ENCODE data around the gene CBX2.
"Not testable (repeated sequence)": the region's sequence is repeated elsewhere in the genome, so short reads cannot be mapped to it uniquely, and the experiment has no call there.

The CBX2 gene

DNA sequence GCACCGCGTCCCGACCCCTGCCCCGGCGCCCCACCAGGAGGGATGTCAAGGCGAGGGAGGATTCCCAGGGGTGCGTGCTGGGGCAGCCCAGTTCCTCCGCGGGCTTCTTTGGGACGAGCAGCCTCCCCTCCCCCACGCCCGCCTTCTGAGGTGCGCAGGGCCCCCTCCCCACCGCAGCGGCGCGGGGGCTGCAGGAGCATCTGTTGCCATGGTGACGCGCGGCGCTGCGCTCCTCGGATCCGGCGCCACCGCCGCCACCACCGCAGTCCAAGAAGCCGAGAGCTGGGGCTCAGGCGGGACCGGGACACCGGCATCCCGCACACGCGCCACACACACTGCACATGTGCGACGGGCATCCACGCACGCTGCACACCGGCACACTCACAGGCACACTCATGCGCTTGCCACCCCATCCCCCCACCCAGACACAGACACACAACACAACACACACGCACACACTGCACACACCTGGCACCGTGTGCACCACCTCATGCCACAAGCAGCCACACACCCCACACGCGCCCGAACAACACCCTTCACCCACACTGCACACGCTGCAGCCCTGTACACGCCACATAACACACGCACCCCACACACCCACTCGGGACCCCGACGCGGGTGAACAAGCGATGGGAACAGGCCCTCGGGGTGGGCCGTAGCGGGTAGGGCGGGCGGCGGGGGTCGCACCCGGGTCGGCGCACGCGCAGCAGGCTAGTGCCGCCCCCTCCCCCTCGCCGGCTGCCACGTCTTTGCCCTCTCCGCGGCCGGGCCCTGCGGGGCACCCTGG is 30.2 kb upstream of the CBX2 start:
- no peak overlapping the region for H3K9ac ChIP-seq (ENCODE audit: low read length)
- H3K4me3 ChIP-seq (ENCODE audit: low read length) = peak overlapping the region; percentile 8
- no peak overlapping the region for H3K27ac ChIP-seq (ENCODE audit: low read depth, low read length)
- peaks cover 35% of the 10 kb centered on the region for H3K27me3 ChIP-seq (ENCODE audit: control insufficient read depth, insufficient read depth, low read length)
- H3K4me1 ChIP-seq (ENCODE audit: control insufficient read depth, insufficient read depth, low read length) = no peaks in the 10 kb centered on the region
- H3K36me3 ChIP-seq (ENCODE audit: control insufficient read depth, insufficient read depth, low read length) = no peaks in the 10 kb centered on the region

DNA sequence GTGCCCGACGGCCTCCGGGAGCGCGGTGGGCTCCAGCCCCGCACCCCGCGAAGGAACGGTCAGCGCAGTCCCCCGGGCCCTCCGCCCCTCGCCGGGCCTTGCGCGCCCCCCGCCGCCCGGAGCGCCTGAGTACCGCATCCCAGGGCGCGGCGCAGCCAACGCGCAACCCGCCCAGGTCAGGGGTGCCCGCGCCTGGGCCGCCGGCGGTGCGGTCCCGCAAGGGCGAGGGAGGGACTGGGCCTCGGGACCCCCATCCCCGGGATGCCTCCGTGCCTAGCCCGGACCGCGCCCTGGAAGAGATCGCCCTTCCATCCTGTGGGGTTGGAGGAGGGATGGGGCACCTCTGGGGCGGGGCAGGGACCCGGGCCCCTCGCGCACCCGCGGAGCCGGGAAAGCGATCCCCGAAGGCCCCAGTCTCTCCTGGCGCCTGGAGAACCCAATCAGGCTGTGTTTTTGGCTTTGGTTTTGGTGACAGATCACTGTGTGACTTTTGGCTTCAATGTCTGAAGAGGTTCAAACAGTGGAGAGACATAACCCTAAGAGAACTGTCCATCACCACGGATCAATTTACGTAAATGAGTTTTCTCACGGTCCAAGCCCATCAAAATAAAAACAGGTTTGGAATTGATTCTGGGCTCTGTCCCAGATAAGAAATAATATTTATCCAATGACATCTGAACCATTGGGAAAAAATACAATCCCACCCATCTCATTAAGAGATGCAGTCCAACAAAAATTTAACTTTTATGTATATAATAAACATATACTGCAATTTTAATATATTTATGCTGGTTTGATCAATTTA is 29.5 kb upstream of the CBX2 start:
- Histone ChIP-seq H3K4me3 (ENCODE audit: low read length) (no peak overlapping the region), H3K36me3 (ENCODE audit: control insufficient read depth, insufficient read depth, low read length) (no peaks in the 10 kb centered on the region), H3K4me1 (ENCODE audit: control insufficient read depth, insufficient read depth, low read length) (no peaks in the 10 kb centered on the region), H3K9ac (ENCODE audit: low read length) (no peak overlapping the region), H3K27ac (ENCODE audit: low read depth, low read length) (no peak overlapping the region), H3K27me3 (ENCODE audit: control insufficient read depth, insufficient read depth, low read length) (peaks cover 31% of the 10 kb centered on the region)

DNA sequence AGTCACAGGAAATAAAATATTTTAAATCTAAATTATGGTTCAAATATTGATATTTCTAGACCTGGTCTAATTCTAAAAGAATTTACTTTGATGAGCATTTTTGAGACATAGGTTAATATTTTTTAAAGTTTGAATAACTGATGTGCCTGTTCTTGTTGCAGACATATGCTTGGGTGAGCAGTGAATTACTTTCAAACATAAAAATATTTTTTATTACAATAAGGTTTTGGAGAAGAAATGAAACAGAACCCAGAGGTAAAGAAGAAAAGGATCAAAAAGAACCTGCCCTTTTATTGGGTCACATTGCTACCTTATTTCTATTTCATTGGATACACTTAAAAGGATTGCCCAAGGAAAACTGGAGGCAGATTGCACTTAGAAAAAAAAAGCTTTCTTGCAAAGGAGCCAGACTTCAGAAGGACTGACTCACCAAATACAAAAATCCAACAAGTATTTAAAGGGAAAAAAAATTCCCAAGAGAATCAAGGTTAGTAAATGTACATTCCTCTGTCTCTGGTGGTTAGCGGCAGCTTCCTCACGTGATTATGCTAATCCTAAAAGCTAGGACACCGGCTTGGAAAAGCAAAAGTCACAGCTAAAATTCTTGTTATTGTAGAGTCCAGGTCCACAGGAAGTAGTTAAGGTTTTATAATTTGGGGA is 28.7 kb upstream of the CBX2 start:
- Histone ChIP-seq H3K27ac (ENCODE audit: low read depth, low read length) (no peak overlapping the region), H3K36me3 (ENCODE audit: control insufficient read depth, insufficient read depth, low read length) (no peaks in the 10 kb centered on the region), H3K27me3 (ENCODE audit: control insufficient read depth, insufficient read depth, low read length) (peaks cover 31% of the 10 kb centered on the region), H3K4me1 (ENCODE audit: control insufficient read depth, insufficient read depth, low read length) (no peaks in the 10 kb centered on the region), H3K9ac (ENCODE audit: low read length) (no peak overlapping the region), H3K4me3 (ENCODE audit: low read length) (no peak overlapping the region)

DNA sequence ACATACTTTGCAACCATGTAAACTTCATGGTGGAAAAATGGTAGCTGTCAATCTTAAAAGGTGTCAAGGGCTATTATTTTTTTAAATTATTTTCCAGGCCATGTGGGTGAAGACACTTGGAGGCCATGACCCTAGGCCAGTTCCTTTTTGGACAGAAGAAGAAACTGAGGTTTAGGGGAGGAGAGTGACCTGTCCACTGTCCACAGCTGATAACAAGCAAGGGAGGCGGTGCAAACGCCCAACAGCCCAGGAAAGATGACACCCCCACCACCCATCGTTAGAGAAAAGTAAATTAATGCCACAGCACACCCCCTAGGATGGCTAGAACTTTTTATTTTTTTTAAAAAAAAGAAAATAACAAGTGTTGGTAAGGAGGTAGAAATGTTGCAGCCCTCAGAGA is 28.0 kb upstream of the CBX2 start:
- H3K9ac ChIP-seq (ENCODE audit: low read length) = no peak overlapping the region
- H3K4me3 ChIP-seq (ENCODE audit: low read length) = no peak overlapping the region
- no peaks in the 10 kb centered on the region for H3K4me1 ChIP-seq (ENCODE audit: control insufficient read depth, insufficient read depth, low read length)
- peaks cover 31% of the 10 kb centered on the region for H3K27me3 ChIP-seq (ENCODE audit: control insufficient read depth, insufficient read depth, low read length)
- H3K27ac ChIP-seq (ENCODE audit: low read depth, low read length) = no peak overlapping the region
- no peaks in the 10 kb centered on the region for H3K36me3 ChIP-seq (ENCODE audit: control insufficient read depth, insufficient read depth, low read length)

DNA sequence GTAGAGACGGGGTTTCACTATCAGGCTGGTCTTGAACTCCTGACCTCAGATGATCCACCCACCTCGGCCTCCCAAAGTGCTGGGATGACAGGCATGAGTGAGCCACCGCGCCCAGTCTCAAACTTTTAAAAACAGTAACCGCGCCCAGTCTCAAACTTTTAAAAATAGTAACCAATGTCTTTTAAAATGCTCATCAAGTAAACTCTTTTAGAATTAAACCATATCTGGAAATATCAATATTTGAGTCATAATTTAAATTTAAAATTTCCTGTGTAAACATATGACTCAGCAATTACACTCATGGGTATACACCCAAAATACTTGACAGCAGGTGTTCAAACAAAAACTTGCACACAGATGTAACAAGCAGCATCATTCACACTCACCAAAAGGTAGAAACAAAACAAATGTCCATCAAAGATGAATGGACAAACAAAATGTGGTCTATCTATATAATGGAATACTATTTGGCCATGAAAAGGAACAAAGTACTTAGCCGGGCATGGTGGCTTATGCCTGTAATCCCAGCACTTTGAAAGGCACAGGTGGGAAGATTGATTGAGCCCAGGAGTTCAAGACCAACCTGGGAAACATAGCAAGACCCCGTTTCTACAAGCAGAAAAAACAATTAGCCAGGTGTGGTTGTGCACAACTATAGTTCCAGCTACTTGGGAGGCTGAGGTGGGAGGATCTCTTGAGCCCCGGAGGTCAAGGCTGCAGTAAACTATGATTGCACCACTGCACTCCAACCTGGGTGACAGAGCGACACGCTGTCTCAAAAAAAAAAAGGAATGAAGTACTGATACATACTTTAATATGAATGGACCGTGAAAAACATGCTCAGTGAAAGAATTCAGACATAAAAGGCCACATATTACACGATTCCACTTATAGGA is 27.1 kb upstream of the CBX2 start:
- no peak overlapping the region for H3K4me3 ChIP-seq (ENCODE audit: low read length)
- H3K4me1 ChIP-seq (ENCODE audit: control insufficient read depth, insufficient read depth, low read length) = no peaks in the 10 kb centered on the region
- no peak overlapping the region for H3K27ac ChIP-seq (ENCODE audit: low read depth, low read length)
- no peaks in the 10 kb centered on the region for H3K36me3 ChIP-seq (ENCODE audit: control insufficient read depth, insufficient read depth, low read length)
- peaks cover 35% of the 10 kb centered on the region for H3K27me3 ChIP-seq (ENCODE audit: control insufficient read depth, insufficient read depth, low read length)
- no peak overlapping the region for H3K9ac ChIP-seq (ENCODE audit: low read length)

DNA sequence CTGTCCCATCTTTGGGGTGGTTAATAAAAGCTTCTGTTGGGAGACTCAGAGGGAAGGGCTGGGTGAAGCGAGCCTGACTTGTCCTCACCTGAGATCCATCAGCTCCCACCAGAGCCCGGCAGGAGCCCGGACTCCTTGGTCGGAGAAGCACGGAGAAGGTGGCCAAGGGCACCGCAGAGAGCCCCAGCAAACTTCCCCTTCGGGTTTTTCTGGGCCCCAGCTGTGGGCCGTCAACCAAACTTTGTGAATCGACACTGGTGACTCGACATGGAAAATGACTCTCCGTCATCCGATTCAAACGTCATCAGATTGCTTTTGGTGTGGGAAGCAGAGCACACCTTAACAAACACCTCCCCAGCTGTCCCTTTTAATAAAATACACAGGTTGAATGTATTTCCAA is 25.8 kb upstream of the CBX2 start:
- Histone ChIP-seq H3K4me3 (ENCODE audit: low read length) (no peak overlapping the region), H3K36me3 (ENCODE audit: control insufficient read depth, insufficient read depth, low read length) (no peaks in the 10 kb centered on the region), H3K4me1 (ENCODE audit: control insufficient read depth, insufficient read depth, low read length) (no peaks in the 10 kb centered on the region), H3K9ac (ENCODE audit: low read length) (no peak overlapping the region), H3K27ac (ENCODE audit: low read depth, low read length) (no peak overlapping the region), H3K27me3 (ENCODE audit: control insufficient read depth, insufficient read depth, low read length) (peaks cover 24% of the 10 kb centered on the region)

DNA sequence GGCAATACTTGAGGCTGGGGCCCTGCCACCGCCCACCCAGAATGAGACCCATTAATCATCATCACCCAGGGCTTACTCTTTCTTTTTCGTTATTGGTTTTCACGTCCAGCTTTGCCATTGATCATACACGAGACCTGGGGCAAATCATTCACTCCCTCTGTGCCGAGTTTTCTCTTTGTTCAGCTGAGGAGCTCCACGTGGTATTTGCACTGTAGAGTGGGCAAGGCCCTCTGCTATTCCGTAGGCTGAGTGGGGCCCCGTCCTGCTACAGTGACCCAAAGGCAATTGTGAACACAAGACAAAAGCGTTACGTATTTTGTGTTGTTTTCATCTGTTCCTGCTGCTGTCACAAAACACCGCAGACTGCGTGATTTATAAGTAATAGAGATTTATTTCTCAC is 23.6 kb upstream of the CBX2 start:
- Histone ChIP-seq H3K27me3 (ENCODE audit: control insufficient read depth, insufficient read depth, low read length) (peaks cover 9% of the 10 kb centered on the region), H3K4me3 (ENCODE audit: low read length) (no peak overlapping the region)

DNA sequence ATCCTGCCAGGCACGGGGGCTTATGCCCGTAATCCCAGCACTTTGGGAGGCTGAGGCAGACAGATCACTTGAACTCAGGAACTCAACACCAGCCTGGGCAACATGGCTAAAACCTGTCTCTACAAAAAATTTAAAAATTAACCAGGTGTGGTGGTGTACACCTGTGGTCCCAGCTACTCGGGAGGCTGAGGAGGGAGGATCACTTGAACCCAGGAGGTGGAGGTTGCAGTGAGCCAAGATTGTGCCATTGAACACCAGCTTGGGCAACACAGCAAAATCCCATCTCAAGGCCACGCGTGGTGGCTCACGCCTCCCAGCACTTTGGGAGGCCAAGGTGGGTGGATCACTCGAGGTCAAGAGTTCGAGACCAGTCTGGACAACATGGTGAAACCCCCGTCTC is 23.0 kb upstream of the CBX2 start:
- not testable (repeated sequence) for H3K9ac ChIP-seq (ENCODE audit: low read length); H3K27ac ChIP-seq (ENCODE audit: low read depth, low read length); H3K36me3 ChIP-seq (ENCODE audit: control insufficient read depth, insufficient read depth, low read length); H3K27me3 ChIP-seq (ENCODE audit: control insufficient read depth, insufficient read depth, low read length); H3K4me1 ChIP-seq (ENCODE audit: control insufficient read depth, insufficient read depth, low read length); H3K4me3 ChIP-seq (ENCODE audit: low read length)

More for the DNA sequence above, 23.6 kb upstream of the CBX2 start:
- Histone ChIP-seq H3K36me3 (ENCODE audit: control insufficient read depth, insufficient read depth, low read length) (no peaks in the 10 kb centered on the region), H3K27ac (ENCODE audit: low read depth, low read length) (no peak overlapping the region), H3K4me1 (ENCODE audit: control insufficient read depth, insufficient read depth, low read length) (no peaks in the 10 kb centered on the region), H3K9ac (ENCODE audit: low read length) (no peak overlapping the region)

DNA sequence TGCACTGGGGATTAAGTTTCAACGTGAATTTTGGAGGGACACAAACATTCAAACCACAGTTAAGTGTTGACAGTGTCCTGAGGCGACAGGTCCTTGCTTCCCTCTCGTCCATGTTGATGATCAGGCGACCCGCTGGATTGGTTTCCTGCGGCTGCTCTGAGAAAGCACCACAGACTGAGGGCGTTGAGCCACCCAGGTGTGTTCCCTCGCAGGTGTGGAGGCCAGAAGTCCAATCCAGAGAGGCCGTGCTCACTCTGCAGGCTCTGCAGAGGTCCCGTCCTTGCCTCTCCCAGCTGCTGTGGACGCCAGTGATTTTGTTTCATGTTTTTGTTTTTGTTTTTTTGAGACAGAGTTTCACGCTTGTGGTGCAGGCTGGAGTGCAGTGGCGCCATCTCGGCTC is 22.4 kb upstream of the CBX2 start:
- H3K4me1 ChIP-seq (ENCODE audit: control insufficient read depth, insufficient read depth, low read length) = no peaks in the 10 kb centered on the region
- H3K27ac ChIP-seq (ENCODE audit: low read depth, low read length) = no peak overlapping the region
- no peaks in the 10 kb centered on the region for H3K36me3 ChIP-seq (ENCODE audit: control insufficient read depth, insufficient read depth, low read length)
- no peak overlapping the region for H3K9ac ChIP-seq (ENCODE audit: low read length)
- no peak overlapping the region for H3K4me3 ChIP-seq (ENCODE audit: low read length)
- peaks cover 6% of the 10 kb centered on the region for H3K27me3 ChIP-seq (ENCODE audit: control insufficient read depth, insufficient read depth, low read length)

DNA sequence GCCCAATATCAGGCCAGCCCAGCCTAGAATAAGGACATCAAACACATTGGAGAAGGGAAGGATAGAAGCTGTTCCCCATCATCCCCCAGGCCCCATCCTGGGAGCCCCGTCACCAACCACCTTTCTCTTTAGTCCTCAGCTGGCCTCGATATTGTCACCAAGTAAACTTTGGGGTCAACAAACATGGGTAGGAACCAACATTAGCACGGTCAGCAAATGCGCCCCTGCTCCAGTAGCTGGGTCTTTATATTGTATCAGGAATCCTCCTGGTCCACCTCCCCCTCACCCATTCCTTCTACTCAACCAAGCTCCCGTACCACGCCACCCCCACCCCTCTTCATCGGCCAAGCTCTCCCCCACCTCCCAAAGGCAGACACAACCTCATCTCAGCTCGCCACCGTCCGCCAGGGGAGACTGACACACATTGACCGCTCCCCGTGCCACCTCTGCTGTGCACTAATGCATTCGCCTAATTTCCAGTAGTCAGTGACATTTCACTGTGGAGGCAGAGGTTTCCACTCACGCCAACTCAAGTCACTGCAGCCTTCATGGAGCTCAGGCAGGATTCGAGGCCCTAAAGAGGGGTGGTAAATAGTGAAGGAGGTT is 20.7 kb upstream of the CBX2 start:
- H3K27me3 ChIP-seq (ENCODE audit: control insufficient read depth, insufficient read depth, low read length) = peaks cover 3% of the 10 kb centered on the region
- no peaks in the 10 kb centered on the region for H3K36me3 ChIP-seq (ENCODE audit: control insufficient read depth, insufficient read depth, low read length)
- H3K9ac ChIP-seq (ENCODE audit: low read length) = no peak overlapping the region
- H3K4me3 ChIP-seq (ENCODE audit: low read length) = no peak overlapping the region
- no peaks in the 10 kb centered on the region for H3K4me1 ChIP-seq (ENCODE audit: control insufficient read depth, insufficient read depth, low read length)
- no peak overlapping the region for H3K27ac ChIP-seq (ENCODE audit: low read depth, low read length)

DNA sequence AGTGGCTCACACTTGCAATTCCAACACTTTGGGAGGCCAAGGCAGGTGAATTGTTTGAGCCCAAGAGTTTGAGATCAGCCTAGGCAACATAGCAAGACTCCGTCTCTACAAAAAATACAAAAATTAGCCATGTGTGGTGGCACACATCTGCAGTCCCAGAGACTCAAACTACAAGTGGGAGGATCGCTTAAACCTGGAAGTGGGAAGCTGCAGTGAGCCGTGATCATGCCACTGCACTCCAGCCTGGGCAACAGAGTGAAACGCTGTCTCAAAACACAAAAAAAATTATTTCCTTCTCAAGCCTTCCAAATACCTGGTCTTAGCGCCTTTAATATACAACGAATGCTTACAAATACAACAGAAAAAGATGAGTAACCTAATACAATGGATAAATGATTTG is 19.7 kb upstream of the CBX2 start:
- H3K4me3 ChIP-seq (ENCODE audit: low read length) = no peak overlapping the region
- no peak overlapping the region for H3K9ac ChIP-seq (ENCODE audit: low read length)
- H3K36me3 ChIP-seq (ENCODE audit: control insufficient read depth, insufficient read depth, low read length) = no peaks in the 10 kb centered on the region
- H3K27me3 ChIP-seq (ENCODE audit: control insufficient read depth, insufficient read depth, low read length) = peaks cover 3% of the 10 kb centered on the region
- no peaks in the 10 kb centered on the region for H3K4me1 ChIP-seq (ENCODE audit: control insufficient read depth, insufficient read depth, low read length)
- H3K27ac ChIP-seq (ENCODE audit: low read depth, low read length) = no peak overlapping the region

Measured in rectal smooth muscle tissue (tissue), 1 donor.